PC-3 (cell line): Measurements from ENCODE around the gene MROH9.

Experiments used
- CTCF ChIP-seq: fragments of 300-600 bp; sonication (generic); conservative IDR thresholded peaks from 2 replicates; pipeline ENCODE4 v1.5.1; 2017; ENCODE audit warnings: antibody characterized with exemption, low read depth, mild to moderate bottlenecking, low read length
- EZH2 ChIP-seq: fragments of 300-600 bp; sonication (generic); IDR thresholded peaks from one replicate; pipeline ENCODE4 v1.6.1; 2017; ENCODE audit warnings: antibody characterized with exemption, mild to moderate bottlenecking, low read length; ENCODE audit not compliant: unreplicated experiment
- EZH2phosphoT487 ChIP-seq: fragments of 300-600 bp; sonication (generic); IDR thresholded peaks from 2 replicates; pipeline ENCODE4 v1.6.1; 2018; ENCODE audit warnings: mild to moderate bottlenecking, antibody characterized with exemption, low read length, borderline replicate concordance

DNA sequence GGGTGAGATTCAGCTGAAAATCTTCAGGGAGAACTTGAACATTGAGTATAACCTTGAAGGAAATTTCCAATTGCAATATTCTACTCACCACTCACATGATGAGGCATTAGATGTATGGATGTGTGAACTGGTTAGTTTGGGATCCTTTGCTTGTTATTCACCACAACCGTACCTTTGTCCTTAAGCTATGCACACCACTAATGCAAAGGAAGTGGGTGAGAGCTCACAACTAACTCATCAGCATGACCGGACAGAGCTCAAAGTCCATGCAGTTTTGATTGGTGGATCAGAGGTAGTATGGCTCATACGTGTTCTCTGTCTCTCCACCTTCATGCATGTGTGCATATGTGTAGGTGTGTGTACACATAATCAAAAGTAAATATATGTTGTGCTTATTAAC is 43.5 kb upstream of the MROH9 start:
- TF ChIP-seq CTCF, result no peak
- no peak for TF ChIP-seq EZH2
- no peak for TF ChIP-seq EZH2phosphoT487
